ENCODE data around the gene PGC.

DNA sequence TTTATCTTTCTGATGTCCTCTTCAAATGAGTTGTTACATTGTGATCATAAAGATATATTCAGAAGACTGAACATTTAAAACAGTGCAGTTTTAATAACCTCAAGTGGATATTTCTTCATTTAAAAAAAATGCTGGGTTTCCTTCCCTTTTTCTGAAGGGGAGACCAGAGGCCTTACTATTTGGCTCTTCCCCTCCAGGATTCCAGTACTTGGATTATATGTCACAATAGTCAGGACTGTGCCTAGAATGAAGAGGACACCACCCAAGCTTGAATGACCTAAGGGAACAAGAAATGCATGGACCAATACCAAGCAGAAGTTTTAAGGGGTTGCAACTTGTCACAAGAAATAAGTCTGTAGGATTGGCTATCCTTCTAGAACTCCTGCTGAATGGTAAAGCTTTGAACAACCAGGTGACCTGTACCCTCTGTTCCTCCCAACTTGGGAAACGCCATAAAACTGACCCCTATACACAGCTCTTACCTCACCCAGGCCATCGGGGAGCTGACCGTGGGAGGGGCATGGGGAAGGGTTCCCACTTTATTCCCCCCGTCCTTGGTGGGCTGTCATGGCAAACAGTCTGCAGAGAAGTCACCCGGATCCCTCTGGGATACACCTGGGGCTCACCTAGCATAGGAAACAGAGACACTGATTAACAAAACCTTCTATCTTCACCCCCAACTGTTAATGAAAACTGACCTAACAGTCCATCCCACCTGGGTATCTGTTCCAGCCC, 30.5 kb upstream of the PGC start:
- TF ChIP-seq, protein P1, sequence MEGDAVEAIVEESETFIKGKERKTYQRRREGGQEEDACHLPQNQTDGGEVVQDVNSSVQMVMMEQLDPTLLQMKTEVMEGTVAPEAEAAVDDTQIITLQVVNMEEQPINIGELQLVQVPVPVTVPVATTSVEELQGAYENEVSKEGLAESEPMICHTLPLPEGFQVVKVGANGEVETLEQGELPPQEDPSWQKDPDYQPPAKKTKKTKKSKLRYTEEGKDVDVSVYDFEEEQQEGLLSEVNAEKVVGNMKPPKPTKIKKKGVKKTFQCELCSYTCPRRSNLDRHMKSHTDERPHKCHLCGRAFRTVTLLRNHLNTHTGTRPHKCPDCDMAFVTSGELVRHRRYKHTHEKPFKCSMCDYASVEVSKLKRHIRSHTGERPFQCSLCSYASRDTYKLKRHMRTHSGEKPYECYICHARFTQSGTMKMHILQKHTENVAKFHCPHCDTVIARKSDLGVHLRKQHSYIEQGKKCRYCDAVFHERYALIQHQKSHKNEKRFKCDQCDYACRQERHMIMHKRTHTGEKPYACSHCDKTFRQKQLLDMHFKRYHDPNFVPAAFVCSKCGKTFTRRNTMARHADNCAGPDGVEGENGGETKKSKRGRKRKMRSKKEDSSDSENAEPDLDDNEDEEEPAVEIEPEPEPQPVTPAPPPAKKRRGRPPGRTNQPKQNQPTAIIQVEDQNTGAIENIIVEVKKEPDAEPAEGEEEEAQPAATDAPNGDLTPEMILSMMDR (IDR thresholded peaks at IDR 0.05), result no peak
- no peak for TF ChIP-seq POLR2A (IDR thresholded peaks at IDR 0.05)

Measured in ovary (tissue), 3 donors.